ENCODE results near the gene L1CAM. TPM values are rescaled to one million over a fixed set of nuclear protein-coding genes. Genes with fewer than 3 reads are reported as not detected.

The L1CAM gene
- total RNA-seq, 1 donor from 2014 or later: 11.0 TPM

DNA sequence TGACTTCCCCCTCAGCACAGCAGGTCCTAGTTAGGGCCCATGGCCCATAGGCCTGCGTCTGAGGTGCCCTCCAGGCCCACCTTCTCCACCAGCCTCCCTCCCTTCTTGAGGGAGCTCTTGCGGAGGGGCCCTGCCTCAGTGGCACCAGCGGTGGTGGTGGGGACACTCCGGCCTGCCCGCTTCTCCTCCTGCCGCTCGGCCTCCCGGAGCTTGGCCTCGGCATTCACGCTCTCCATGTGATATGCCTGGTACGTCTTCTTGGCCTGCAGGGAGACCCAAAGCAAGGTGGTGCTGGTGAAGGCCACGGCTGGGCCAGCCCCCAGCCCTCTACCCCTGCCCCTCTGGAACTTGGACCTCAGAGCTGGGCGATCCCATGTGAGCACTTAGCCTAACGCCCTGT lies 34.6 kb upstream of the L1CAM start:
- POLR2A ChIA-PET: interaction anchor here (10.3 kb wide), 1 partner anchor 22 kb away, joined by 305 read pairs; the partner anchor contains the start of genes NAA10 and RENBP
- no peak overlapping the region for H3K4me3 Mint-ChIP-seq

GRCh38 chrX:153919281-153919680 lies 33.3 kb upstream of the L1CAM start:
- no peak overlapping the region for H3K4me3 Mint-ChIP-seq
- H3K27ac Mint-ChIP-seq: no peak overlapping the region

More for the DNA sequence above, 34.6 kb upstream of the L1CAM start:
- peaks cover 38% of the 10 kb centered on the region for H3K4me1 Mint-ChIP-seq
- intact Hi-C loops (cut with micrococcal nuclease): no loop called here
- no peaks in the 10 kb centered on the region for H3K9me3 Mint-ChIP-seq
- CTCF ChIA-PET: interaction anchor here (7.7 kb wide), 1 partner anchor 28 kb away, joined by 146 read pairs; the partner anchor contains the start of gene RENBP
- peaks cover 33% of the 10 kb centered on the region for H3K36me3 Mint-ChIP-seq (ENCODE audit: low read depth)
- no peak for ATAC-seq (ENCODE audit: low read depth)
- no peaks in the 10 kb centered on the region for H3K27me3 Mint-ChIP-seq
- no peak overlapping the region for H3K27ac Mint-ChIP-seq
- no peak for DNase-seq
- TF ChIP-seq, protein P1, sequence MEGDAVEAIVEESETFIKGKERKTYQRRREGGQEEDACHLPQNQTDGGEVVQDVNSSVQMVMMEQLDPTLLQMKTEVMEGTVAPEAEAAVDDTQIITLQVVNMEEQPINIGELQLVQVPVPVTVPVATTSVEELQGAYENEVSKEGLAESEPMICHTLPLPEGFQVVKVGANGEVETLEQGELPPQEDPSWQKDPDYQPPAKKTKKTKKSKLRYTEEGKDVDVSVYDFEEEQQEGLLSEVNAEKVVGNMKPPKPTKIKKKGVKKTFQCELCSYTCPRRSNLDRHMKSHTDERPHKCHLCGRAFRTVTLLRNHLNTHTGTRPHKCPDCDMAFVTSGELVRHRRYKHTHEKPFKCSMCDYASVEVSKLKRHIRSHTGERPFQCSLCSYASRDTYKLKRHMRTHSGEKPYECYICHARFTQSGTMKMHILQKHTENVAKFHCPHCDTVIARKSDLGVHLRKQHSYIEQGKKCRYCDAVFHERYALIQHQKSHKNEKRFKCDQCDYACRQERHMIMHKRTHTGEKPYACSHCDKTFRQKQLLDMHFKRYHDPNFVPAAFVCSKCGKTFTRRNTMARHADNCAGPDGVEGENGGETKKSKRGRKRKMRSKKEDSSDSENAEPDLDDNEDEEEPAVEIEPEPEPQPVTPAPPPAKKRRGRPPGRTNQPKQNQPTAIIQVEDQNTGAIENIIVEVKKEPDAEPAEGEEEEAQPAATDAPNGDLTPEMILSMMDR (IDR thresholded peaks at IDR 0.05): no peak

GRCh38 chrX:153917869-153918268 lies 31.9 kb upstream of the L1CAM start:
- TF ChIP-seq, protein P1 (IDR thresholded peaks at IDR 0.05): no peak
- DNase-seq (no peak), ATAC-seq (ENCODE audit: low read depth) (no peak)
- intact Hi-C loops (cut with micrococcal nuclease): no loop called here
- CTCF ChIA-PET: no interaction called here
- Mint-ChIP-seq H3K27me3 (no peaks in the 10 kb centered on the region), H3K27ac (no peak overlapping the region), H3K4me3 (no peak overlapping the region), H3K4me1 (peaks cover 11% of the 10 kb centered on the region), H3K36me3 (ENCODE audit: low read depth) (peaks cover 46% of the 10 kb centered on the region), H3K9me3 (no peaks in the 10 kb centered on the region)
- POLR2A ChIA-PET: no interaction called here

More at GRCh38 chrX:153919281-153919680, 33.3 kb upstream of the L1CAM start:
- H3K4me1 Mint-ChIP-seq: peaks cover 25% of the 10 kb centered on the region
- H3K9me3 Mint-ChIP-seq: no peaks in the 10 kb centered on the region
- no peak for DNase-seq
- peaks cover 42% of the 10 kb centered on the region for H3K36me3 Mint-ChIP-seq (ENCODE audit: low read depth)
- no peak for ATAC-seq (ENCODE audit: low read depth)
- intact Hi-C loops (cut with micrococcal nuclease): no loop called here
- POLR2A ChIA-PET: no interaction called here
- TF ChIP-seq, protein P1 (IDR thresholded peaks at IDR 0.05): no peak
- H3K27me3 Mint-ChIP-seq: no peaks in the 10 kb centered on the region
- CTCF ChIA-PET: no interaction called here

GRCh38 chrX:153913701-153914100 lies 27.7 kb upstream of the L1CAM start:
- peaks cover 44% of the 10 kb centered on the region for H3K36me3 Mint-ChIP-seq (ENCODE audit: low read depth)
- ChIA-PET CTCF (no interaction called here), POLR2A (no interaction called here)
- no peaks in the 10 kb centered on the region for H3K27me3 Mint-ChIP-seq
- no peak overlapping the region for H3K4me3 Mint-ChIP-seq
- ATAC-seq (ENCODE audit: low read depth) (no peak), DNase-seq (no peak)
- H3K27ac Mint-ChIP-seq: no peak overlapping the region
- no peaks in the 10 kb centered on the region for H3K4me1 Mint-ChIP-seq
- no peaks in the 10 kb centered on the region for H3K9me3 Mint-ChIP-seq
- intact Hi-C loops (cut with micrococcal nuclease): no loop called here
- TF ChIP-seq, protein P1 (IDR thresholded peaks at IDR 0.05): no peak

- POLR2A ChIA-PET: no interaction called here
- intact Hi-C loops (cut with micrococcal nuclease): no loop called here
- Mint-ChIP-seq H3K36me3 (ENCODE audit: low read depth) (peaks cover 43% of the 10 kb centered on the region), H3K9me3 (no peaks in the 10 kb centered on the region), H3K4me1 (no peaks in the 10 kb centered on the region), H3K4me3 (no peak overlapping the region), H3K27me3 (no peaks in the 10 kb centered on the region), H3K27ac (no peak overlapping the region)
- CTCF ChIA-PET: no interaction called here
- ATAC-seq (ENCODE audit: low read depth) (no peak), DNase-seq (no peak)
- TF ChIP-seq, protein P1 (IDR thresholded peaks at IDR 0.05): no peak
These were observed 27.2 kb upstream of the L1CAM start for GRCh38 chrX:153913211-153913610.
